ENCODE data around the gene SRSF4.

DNA sequence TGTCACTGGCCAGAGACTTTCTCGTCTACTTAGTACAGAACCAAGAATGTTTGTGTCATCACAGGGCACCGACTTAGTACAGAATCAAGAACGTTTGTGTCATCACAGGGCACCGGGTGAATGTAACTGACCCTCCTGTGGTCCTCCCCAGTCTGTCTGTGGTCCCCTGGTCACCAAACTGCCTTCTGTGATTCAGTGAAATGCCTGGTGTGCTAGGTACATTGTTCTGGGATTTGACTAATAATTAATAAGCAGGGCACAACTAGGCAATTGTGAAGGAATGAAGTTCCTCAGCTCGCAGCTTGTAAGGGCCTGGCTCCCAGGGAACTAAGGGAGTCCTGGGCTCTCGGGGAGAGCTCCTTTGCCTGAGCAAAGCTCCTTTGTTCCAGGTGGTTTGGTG, 41.8 kb upstream of the SRSF4 start:
- TF ChIP-seq CTCF (IDR thresholded peaks at IDR 0.05; ENCODE audit: control extremely low read depth in 1 of 3, insufficient read depth in 1 of 3, low read depth in 1 of 3, low read length in 3 of 3) = no peak
- no peak for TF ChIP-seq GABPA (IDR thresholded peaks at IDR 0.05; ENCODE audit: borderline replicate concordance, insufficient read depth, low read length)

Measured in H1 (cell line).